WTC11 (cell line): Measurements from ENCODE around the gene MBP. TPM values are rescaled to one million over a fixed set of nuclear protein-coding genes. Genes with fewer than 3 reads are reported as not detected.

ENCODE experiments used
- ATAC-seq: fragments of 200-7000 bp; cut with Tn5 transposase; 2 replicates; pipeline ENCODE4 v1.10.0; 2021; ENCODE audit warnings: mild to moderate bottlenecking, moderate library complexity
- CTCF ChIA-PET: fragments of 300-600 bp; sonication (Branson Sonifier 250); formaldehyde crosslinking; loops from one replicate; lab custom pipeline; 2021; ENCODE audit warnings: antibody characterized with exemption; lab: Charles Lee
- POLR2A ChIA-PET: fragments of 350-600 bp; sonication (Branson Sonifier 250); formaldehyde crosslinking; loops from one replicate; lab custom pipeline; 2021; ENCODE audit warnings: antibody characterized with exemption; lab: Charles Lee
- DNase-seq: peaks from one replicate; pipeline ENCODE4 v3.0.0; 2021; ENCODE audit warnings: low spot score
- H3K27ac Mint-ChIP-seq: 2 replicates; pipeline ENCODE4 v1.8.0; 2021; ENCODE audit warnings: mixed read lengths
- H3K27me3 Mint-ChIP-seq: 2 replicates; pipeline ENCODE4 v1.8.0; 2021; ENCODE audit warnings: low read depth, mild to moderate bottlenecking, moderate library complexity, mixed read lengths
- H3K36me3 Mint-ChIP-seq: 2 replicates; pipeline ENCODE4 v1.8.0; 2021; ENCODE audit warnings: mixed read lengths
- H3K4me1 Mint-ChIP-seq: 2 replicates; pipeline ENCODE4 v1.8.0; 2022; ENCODE audit warnings: mixed read lengths
- H3K4me3 Mint-ChIP-seq: 2 replicates; pipeline ENCODE4 v1.8.0; 2021; ENCODE audit warnings: mild to moderate bottlenecking, moderate library complexity, mixed read lengths
- H3K9me3 Mint-ChIP-seq: 2 replicates; pipeline ENCODE4 v1.8.0; 2021; ENCODE audit warnings: mixed read lengths
- CREM ChIP-seq: sonication (generic); formaldehyde crosslinking; IDR thresholded peaks from 2 replicates; pipeline ENCODE4 v1.8.1; 2022; ENCODE audit warnings: mild to moderate bottlenecking, missing genetic modification reagents, moderate library complexity
- FOXP1 ChIP-seq: sonication (generic); formaldehyde crosslinking; IDR thresholded peaks from 2 replicates; pipeline ENCODE4 v1.8.0; 2022; ENCODE audit warnings: missing genetic modification reagents, mild to moderate bottlenecking, moderate library complexity, borderline replicate concordance
- HMGA2 ChIP-seq: fragments of 250-450 bp; sonication (Bioruptor Pico); IDR thresholded peaks from 2 replicates; pipeline ENCODE4 v1.4.0; 2021; ENCODE audit warnings: mild to moderate bottlenecking, moderate library complexity
- NFE2L1 ChIP-seq: sonication (generic); formaldehyde crosslinking; IDR thresholded peaks from 2 replicates; pipeline ENCODE4 v1.8.1; 2023; ENCODE audit warnings: missing genetic modification reagents
- NFYB ChIP-seq: sonication (generic); formaldehyde crosslinking; conservative IDR thresholded peaks from 2 replicates; pipeline ENCODE4 v1.8.0; 2022; ENCODE audit warnings: low read depth, missing genetic modification reagents
- NR3C1 ChIP-seq: sonication (generic); formaldehyde crosslinking; conservative IDR thresholded peaks from 2 replicates; pipeline ENCODE4 v1.8.1; 2023; ENCODE audit warnings: low read depth, mild to moderate bottlenecking, missing genetic modification reagents
- RORB ChIP-seq: fragments of 250-450 bp; sonication (Bioruptor Pico); IDR thresholded peaks from 2 replicates; pipeline ENCODE4 v1.9.0; 2021; ENCODE audit warnings: mild to moderate bottlenecking
- SOX15 ChIP-seq: fragments of 250-450 bp; sonication (Bioruptor Pico); IDR thresholded peaks from 2 replicates; pipeline ENCODE4 v1.9.0; 2021; ENCODE audit warnings: mild to moderate bottlenecking
- SP1 ChIP-seq: sonication (generic); formaldehyde crosslinking; conservative IDR thresholded peaks from 2 replicates; pipeline ENCODE4 v1.8.1; 2022; ENCODE audit warnings: missing genetic modification reagents
- ZNF396 ChIP-seq: fragments of 250-450 bp; sonication (Bioruptor Pico); IDR thresholded peaks from 2 replicates; pipeline ENCODE4 v1.8.0; 2021; ENCODE audit warnings: mild to moderate bottlenecking, moderate library complexity, borderline replicate concordance
- total RNA-seq: library from RNA; stranded (reverse); gene quantifications from 3 replicates; pipeline ENCODE4 v1.2.3, GENCODE V29; 2021
- TF ChIP-seq, protein P1 (sequence below): sonication (generic); formaldehyde crosslinking; IDR thresholded peaks from 2 replicates; pipeline ENCODE4 v1.8.0; 2022; ENCODE audit warnings: mild to moderate bottlenecking, missing genetic modification reagents
- TF ChIP-seq, protein P2 (sequence below): fragments of 250-450 bp; sonication (Bioruptor Pico); IDR thresholded peaks from 2 replicates; pipeline ENCODE4 v1.8.0; 2021; ENCODE audit warnings: mild to moderate bottlenecking
- TF ChIP-seq, protein P3 (sequence below): sonication (generic); formaldehyde crosslinking; IDR thresholded peaks from 2 replicates; pipeline ENCODE4 v1.8.1; 2023; ENCODE audit warnings: mild to moderate bottlenecking, missing genetic modification reagents
- TF ChIP-seq, protein P4 (sequence below): sonication (generic); formaldehyde crosslinking; IDR thresholded peaks from 2 replicates; pipeline ENCODE4 v1.8.1; 2023; ENCODE audit warnings: mild to moderate bottlenecking, missing genetic modification reagents, moderate library complexity
- TF ChIP-seq, protein P5 (sequence below): sonication (generic); formaldehyde crosslinking; IDR thresholded peaks from 2 replicates; pipeline ENCODE4 v1.8.1; 2023; ENCODE audit warnings: mild to moderate bottlenecking, missing genetic modification reagents
- TF ChIP-seq, protein P6 (sequence below): sonication (generic); formaldehyde crosslinking; IDR thresholded peaks from 2 replicates; pipeline ENCODE4 v1.8.1; 2023; ENCODE audit warnings: mild to moderate bottlenecking, missing genetic modification reagents, moderate library complexity
- TF ChIP-seq, protein P7 (sequence below): sonication (generic); formaldehyde crosslinking; IDR thresholded peaks from 2 replicates; pipeline ENCODE4 v1.8.1; 2022; ENCODE audit warnings: mild to moderate bottlenecking, moderate library complexity, missing genetic modification reagents

Gene MBP
- total RNA-seq, 1 experiment from 2014 or later: 19.6 TPM

DNA sequence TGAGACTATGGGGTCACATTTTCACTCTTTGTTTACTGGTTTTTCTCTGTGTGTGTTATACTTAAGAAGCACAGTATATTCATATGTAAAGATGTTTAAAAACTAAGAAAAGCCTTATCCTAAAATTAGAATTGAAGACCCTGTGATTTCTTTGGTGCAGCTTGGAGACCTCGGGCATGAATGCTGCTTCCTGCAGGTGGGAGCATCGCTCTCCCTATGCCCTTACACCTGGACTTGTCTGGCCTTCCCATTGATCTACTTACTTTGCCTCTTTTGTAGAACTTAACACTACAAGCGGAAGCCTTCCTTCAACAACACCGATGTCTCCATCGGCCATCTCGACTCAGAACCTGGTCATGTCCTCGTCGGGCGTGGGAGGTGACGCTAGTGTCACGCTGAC lies 195.7 kb downstream of the MBP start (continued):
- TF ChIP-seq, protein P1, sequence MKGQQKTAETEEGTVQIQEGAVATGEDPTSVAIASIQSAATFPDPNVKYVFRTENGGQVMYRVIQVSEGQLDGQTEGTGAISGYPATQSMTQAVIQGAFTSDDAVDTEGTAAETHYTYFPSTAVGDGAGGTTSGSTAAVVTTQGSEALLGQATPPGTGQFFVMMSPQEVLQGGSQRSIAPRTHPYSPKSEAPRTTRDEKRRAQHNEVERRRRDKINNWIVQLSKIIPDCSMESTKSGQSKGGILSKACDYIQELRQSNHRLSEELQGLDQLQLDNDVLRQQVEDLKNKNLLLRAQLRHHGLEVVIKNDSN: no peak
- TF ChIP-seq SOX15 (CRISPR knock-in tag) (no peak), ZNF396 (CRISPR knock-in tag) (no peak)

DNA sequence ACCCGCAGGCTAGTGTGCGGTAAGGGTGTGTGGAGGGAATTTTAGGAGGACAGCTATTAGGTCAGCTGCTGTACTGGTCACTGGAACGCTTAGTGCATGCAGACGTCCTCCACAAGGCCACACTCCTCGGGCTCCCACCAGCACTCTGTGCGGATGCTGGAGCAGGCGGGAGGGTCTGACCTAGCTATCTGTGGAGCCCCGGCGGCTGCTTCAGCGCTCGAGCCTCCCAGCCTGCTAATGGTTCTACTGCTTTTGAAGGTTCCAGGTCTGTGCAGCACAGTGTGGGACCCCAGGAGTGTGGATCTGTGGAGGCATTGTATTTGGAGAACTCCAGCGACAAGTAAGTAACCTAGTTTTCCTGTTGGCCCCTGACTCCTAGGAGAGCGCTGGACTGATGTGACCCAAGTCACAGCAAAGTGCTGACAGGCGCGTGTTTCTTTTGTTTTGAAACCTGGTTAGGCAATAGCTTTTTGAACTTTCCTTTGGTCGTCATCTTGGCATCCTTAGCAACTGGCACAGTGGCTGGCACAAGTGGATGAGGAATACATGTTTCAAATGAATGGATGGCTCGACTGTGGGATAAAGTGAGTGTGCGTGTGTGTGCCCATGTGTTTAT lies 196.8 kb downstream of the MBP start:
- H3K4me3 Mint-ChIP-seq: no peak overlapping the region
- H3K9me3 Mint-ChIP-seq: no peaks in the 10 kb centered on the region
- ATAC-seq (no peak), DNase-seq (no peak)
- POLR2A ChIA-PET: no interaction called here
- peak overlapping the region; percentile 43 for H3K27ac Mint-ChIP-seq
- H3K4me1 Mint-ChIP-seq: no peaks in the 10 kb centered on the region
- peaks cover 21% of the 10 kb centered on the region for H3K36me3 Mint-ChIP-seq
- TF ChIP-seq, protein P2, sequence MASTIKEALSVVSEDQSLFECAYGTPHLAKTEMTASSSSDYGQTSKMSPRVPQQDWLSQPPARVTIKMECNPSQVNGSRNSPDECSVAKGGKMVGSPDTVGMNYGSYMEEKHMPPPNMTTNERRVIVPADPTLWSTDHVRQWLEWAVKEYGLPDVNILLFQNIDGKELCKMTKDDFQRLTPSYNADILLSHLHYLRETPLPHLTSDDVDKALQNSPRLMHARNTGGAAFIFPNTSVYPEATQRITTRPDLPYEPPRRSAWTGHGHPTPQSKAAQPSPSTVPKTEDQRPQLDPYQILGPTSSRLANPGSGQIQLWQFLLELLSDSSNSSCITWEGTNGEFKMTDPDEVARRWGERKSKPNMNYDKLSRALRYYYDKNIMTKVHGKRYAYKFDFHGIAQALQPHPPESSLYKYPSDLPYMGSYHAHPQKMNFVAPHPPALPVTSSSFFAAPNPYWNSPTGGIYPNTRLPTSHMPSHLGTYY (CRISPR knock-in tag): no peak
- TF ChIP-seq, protein P3, sequence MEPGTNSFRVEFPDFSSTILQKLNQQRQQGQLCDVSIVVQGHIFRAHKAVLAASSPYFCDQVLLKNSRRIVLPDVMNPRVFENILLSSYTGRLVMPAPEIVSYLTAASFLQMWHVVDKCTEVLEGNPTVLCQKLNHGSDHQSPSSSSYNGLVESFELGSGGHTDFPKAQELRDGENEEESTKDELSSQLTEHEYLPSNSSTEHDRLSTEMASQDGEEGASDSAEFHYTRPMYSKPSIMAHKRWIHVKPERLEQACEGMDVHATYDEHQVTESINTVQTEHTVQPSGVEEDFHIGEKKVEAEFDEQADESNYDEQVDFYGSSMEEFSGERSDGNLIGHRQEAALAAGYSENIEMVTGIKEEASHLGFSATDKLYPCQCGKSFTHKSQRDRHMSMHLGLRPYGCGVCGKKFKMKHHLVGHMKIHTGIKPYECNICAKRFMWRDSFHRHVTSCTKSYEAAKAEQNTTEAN (CRISPR knock-in tag): no peak
- no peak for TF ChIP-seq NFYB (CRISPR knock-in tag)
- TF ChIP-seq FOXP1 (CRISPR knock-in tag): no peak
- TF ChIP-seq NFE2L1 (CRISPR knock-in tag): no peak
- TF ChIP-seq, protein P4, sequence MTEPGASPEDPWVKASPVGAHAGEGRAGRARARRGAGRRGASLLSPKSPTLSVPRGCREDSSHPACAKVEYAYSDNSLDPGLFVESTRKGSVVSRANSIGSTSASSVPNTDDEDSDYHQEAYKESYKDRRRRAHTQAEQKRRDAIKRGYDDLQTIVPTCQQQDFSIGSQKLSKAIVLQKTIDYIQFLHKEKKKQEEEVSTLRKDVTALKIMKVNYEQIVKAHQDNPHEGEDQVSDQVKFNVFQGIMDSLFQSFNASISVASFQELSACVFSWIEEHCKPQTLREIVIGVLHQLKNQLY (CRISPR knock-in tag): no peak
- TF ChIP-seq, protein P5, sequence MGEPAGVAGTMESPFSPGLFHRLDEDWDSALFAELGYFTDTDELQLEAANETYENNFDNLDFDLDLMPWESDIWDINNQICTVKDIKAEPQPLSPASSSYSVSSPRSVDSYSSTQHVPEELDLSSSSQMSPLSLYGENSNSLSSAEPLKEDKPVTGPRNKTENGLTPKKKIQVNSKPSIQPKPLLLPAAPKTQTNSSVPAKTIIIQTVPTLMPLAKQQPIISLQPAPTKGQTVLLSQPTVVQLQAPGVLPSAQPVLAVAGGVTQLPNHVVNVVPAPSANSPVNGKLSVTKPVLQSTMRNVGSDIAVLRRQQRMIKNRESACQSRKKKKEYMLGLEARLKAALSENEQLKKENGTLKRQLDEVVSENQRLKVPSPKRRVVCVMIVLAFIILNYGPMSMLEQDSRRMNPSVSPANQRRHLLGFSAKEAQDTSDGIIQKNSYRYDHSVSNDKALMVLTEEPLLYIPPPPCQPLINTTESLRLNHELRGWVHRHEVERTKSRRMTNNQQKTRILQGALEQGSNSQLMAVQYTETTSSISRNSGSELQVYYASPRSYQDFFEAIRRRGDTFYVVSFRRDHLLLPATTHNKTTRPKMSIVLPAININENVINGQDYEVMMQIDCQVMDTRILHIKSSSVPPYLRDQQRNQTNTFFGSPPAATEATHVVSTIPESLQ (CRISPR knock-in tag): no peak
- no peak for TF ChIP-seq SP1 (CRISPR knock-in tag)
- TF ChIP-seq HMGA2: no peak
- no peak for TF ChIP-seq RORB (CRISPR knock-in tag)
- TF ChIP-seq, protein P6, sequence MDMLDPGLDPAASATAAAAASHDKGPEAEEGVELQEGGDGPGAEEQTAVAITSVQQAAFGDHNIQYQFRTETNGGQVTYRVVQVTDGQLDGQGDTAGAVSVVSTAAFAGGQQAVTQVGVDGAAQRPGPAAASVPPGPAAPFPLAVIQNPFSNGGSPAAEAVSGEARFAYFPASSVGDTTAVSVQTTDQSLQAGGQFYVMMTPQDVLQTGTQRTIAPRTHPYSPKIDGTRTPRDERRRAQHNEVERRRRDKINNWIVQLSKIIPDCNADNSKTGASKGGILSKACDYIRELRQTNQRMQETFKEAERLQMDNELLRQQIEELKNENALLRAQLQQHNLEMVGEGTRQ: no peak
- CTCF ChIA-PET: interaction anchor here (0.9 to 1.4 kb wide), 3 partner anchors 12 to 61 kb away, joined by 3 to 5 read pairs (median 4); no protein-coding TSS in a partner anchor
- no peaks in the 10 kb centered on the region for H3K27me3 Mint-ChIP-seq

DNA sequence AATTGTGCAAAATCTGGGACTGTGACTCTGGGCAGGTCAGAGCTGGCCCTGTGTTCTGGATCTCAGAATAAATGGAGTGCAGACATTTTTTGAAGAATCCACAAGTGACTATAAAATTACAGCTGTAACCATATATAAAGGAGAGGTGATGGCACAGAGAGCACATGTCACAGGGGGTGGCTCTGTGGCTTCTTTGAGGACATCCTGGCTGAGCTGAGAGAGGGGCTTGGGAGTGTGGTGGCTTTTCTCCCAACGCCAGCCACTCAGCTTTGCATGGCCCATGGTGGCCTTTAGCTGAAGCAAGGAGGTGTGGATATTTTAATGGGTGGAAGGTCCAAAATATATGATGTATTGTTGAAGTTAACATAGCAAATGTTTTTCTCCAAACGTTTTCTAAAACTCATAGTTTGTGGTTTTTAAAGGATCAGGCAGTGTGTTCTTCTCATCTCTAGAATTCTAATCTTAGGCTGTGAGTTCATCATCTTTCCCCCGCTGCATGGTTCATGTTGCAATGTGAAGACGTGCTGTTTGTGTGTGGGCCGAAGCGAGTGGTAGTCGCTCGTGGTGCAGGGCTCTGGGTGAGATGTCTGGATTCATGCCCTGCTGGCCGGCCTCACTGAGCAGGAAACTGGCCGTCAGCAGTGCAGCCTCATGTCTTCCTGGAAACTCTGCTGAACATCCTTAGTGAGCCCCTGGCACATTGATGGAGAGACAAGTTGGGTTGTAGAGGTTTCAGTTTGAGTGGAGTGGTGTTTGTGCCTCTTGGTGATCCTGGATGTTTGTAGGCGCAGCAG lies 200.4 kb downstream of the MBP start:
- Mint-ChIP-seq H3K4me1 (no peaks in the 10 kb centered on the region), H3K27ac (no peak overlapping the region), H3K9me3 (no peaks in the 10 kb centered on the region), H3K36me3 (peaks cover 21% of the 10 kb centered on the region), H3K27me3 (no peaks in the 10 kb centered on the region), H3K4me3 (no peak overlapping the region)
- no peak for ATAC-seq
- TF ChIP-seq SP1 (CRISPR knock-in tag) (no peak), NR3C1 (no peak), CREM (CRISPR knock-in tag) (no peak)
- TF ChIP-seq, protein P7, sequence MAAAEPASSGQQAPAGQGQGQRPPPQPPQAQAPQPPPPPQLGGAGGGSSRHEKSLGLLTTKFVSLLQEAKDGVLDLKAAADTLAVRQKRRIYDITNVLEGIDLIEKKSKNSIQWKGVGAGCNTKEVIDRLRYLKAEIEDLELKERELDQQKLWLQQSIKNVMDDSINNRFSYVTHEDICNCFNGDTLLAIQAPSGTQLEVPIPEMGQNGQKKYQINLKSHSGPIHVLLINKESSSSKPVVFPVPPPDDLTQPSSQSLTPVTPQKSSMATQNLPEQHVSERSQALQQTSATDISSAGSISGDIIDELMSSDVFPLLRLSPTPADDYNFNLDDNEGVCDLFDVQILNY (CRISPR knock-in tag): no peak
- ChIA-PET POLR2A (no interaction called here), CTCF (interaction anchor here (1.0 to 2.8 kb wide), 2 partner anchors 9 to 719 kb away, joined by 3 to 15 read pairs; no protein-coding TSS in a partner anchor)
- DNase-seq: no peak
